Measurements from ENCODE around the gene YIPF3. TPM values are rescaled to one million over a fixed set of nuclear protein-coding genes. Genes with fewer than 3 reads are reported as not detected.

YIPF3 gene
- total RNA-seq, 4 donors from 2014 or later = 64.1 to 135 (median 83.7) TPM

GRCh38 chr6:43481591-43482236 is 35.0 kb downstream of the YIPF3 start:
- TF ChIP-seq CTCF (IDR thresholded peaks at IDR 0.05; ENCODE audit: low read depth) = no peak

GRCh38 chr6:43481075-43481474 is 35.7 kb downstream of the YIPF3 start:
- no peak for TF ChIP-seq CTCF (IDR thresholded peaks at IDR 0.05; ENCODE audit: low read depth)

GRCh38 chr6:43478008-43478372 is 38.7 kb downstream of the YIPF3 start:
- no peak for TF ChIP-seq CTCF (IDR thresholded peaks at IDR 0.05; ENCODE audit: low read depth)

GRCh38 chr6:43477235-43478007 is 39.3 kb downstream of the YIPF3 start, which contains the start of gene TJAP1:
TJAP1 (plus strand) TSS chr6:43477570; CDS start chr6:43499002, 21,432 bp downstream.
- TF ChIP-seq CTCF (IDR thresholded peaks at IDR 0.05; ENCODE audit: low read depth) = no peak

GRCh38 chr6:43476746-43477145 is 40.0 kb downstream of the YIPF3 start:
- no peak for TF ChIP-seq CTCF (IDR thresholded peaks at IDR 0.05; ENCODE audit: low read depth)

GRCh38 chr6:43475516-43475915 is 41.2 kb downstream of the YIPF3 start:
- TF ChIP-seq CTCF (IDR thresholded peaks at IDR 0.05; ENCODE audit: low read depth) = no peak

GRCh38 chr6:43472515-43472914 is 44.2 kb downstream of the YIPF3 start:
- no peak for TF ChIP-seq CTCF (IDR thresholded peaks at IDR 0.05; ENCODE audit: low read depth)
